HepG2 (cell line): ENCODE data around the gene ALPI. TPM values are rescaled to one million over a fixed set of nuclear protein-coding genes. Genes with fewer than 3 reads are reported as not detected.
"Not testable (repeated sequence)": the region's sequence is repeated elsewhere in the genome, so short reads cannot be mapped to it uniquely, and the experiment has no call there.

Experiments used
- CTCF ChIP-seq: sonication (generic); formaldehyde crosslinking; IDR thresholded peaks from 2 replicates; pipeline ENCODE4 v1.5.0; 2020; ENCODE audit warnings: mild to moderate bottlenecking, missing genetic modification reagents, moderate library complexity
- ELF1 ChIP-seq: sonication (generic); formaldehyde crosslinking; IDR thresholded peaks from 2 replicates; pipeline ENCODE4 v1.4.0; 2020; ENCODE audit warnings: missing genetic modification reagents
- ESRRA ChIP-seq: sonication (generic); formaldehyde crosslinking; IDR thresholded peaks from 2 replicates; pipeline ENCODE4 v1.5.1; 2020; ENCODE audit warnings: mild to moderate bottlenecking, low read depth, missing genetic modification reagents
- GABPB1 ChIP-seq: IDR thresholded peaks from 2 replicates; pipeline ENCODE4 v1.6.1; 2016; ENCODE audit warnings: mild to moderate bottlenecking, missing genetic modification reagents, moderate library complexity, missing compliant biosample characterization
- HNF4A ChIP-seq: sonication (generic); formaldehyde crosslinking; IDR thresholded peaks from 2 replicates; pipeline ENCODE4 v1.4.0; 2020; ENCODE audit warnings: missing genetic modification reagents
- KDM5B ChIP-seq: sonication (generic); formaldehyde crosslinking; IDR thresholded peaks from 2 replicates; pipeline ENCODE4 v1.4.0; 2020; ENCODE audit warnings: missing genetic modification reagents, mild to moderate bottlenecking, borderline replicate concordance
- NFKB2 ChIP-seq: sonication (generic); formaldehyde crosslinking; IDR thresholded peaks from 2 replicates; pipeline ENCODE4 v1.4.0; 2020; ENCODE audit warnings: missing genetic modification reagents, borderline replicate concordance
- NR2F1 ChIP-seq, 2 experiments: fragments of 450-650 bp in 1 of 2; formaldehyde crosslinking in 1 of 2; IDR thresholded peaks; 2 replicates each; pipeline versions ENCODE4 v1.5.0 to v1.6.1; 2016 to 2020; ENCODE audit warnings: mild to moderate bottlenecking in 1 of 2, missing compliant biosample characterization in 1 of 2, missing genetic modification reagents in 1 of 2, moderate library complexity in 1 of 2
- NR2F6 ChIP-seq, 2 experiments: IDR thresholded peaks; 2 replicates each; pipeline ENCODE4 v1.6.1; 2016; ENCODE audit warnings: antibody characterized with exemption in 1 of 2, mild to moderate bottlenecking in 1 of 2
- SNAPC4 ChIP-seq: sonication (generic); formaldehyde crosslinking; IDR thresholded peaks from 2 replicates; pipeline ENCODE4 v1.4.0; 2020; ENCODE audit warnings: mild to moderate bottlenecking, missing genetic modification reagents
- SOX6 ChIP-seq, 2 experiments: fragments of 450-650 bp in 1 of 2; sonication (generic) in 1 of 2; formaldehyde crosslinking in 1 of 2; IDR thresholded peaks; 2 replicates each; pipeline versions ENCODE4 v1.4.0 to v1.6.1; 2017 to 2020; ENCODE audit warnings: antibody characterized with exemption in 1 of 2, mild to moderate bottlenecking in 1 of 2, missing genetic modification reagents in 1 of 2
- ZFX ChIP-seq: sonication (generic); formaldehyde crosslinking; IDR thresholded peaks from 2 replicates; pipeline ENCODE4 v1.4.0; 2020; ENCODE audit warnings: mild to moderate bottlenecking, low read depth, missing genetic modification reagents, moderate library complexity
- ZNF317 ChIP-seq: sonication (generic); formaldehyde crosslinking; IDR thresholded peaks from 2 replicates; pipeline ENCODE4 v1.5.0; 2020; ENCODE audit warnings: mild to moderate bottlenecking, missing genetic modification reagents
- ZNF333 ChIP-seq: sonication (generic); formaldehyde crosslinking; IDR thresholded peaks from 2 replicates; pipeline ENCODE4 v1.4.0; 2020; ENCODE audit warnings: mild to moderate bottlenecking, missing genetic modification reagents, borderline replicate concordance
- ZNF350 ChIP-seq: sonication (generic); formaldehyde crosslinking; IDR thresholded peaks from 2 replicates; pipeline ENCODE4 v1.4.0; 2020; ENCODE audit warnings: mild to moderate bottlenecking, low read depth, missing genetic modification reagents, borderline replicate concordance
- ZNF776 ChIP-seq: sonication (generic); formaldehyde crosslinking; IDR thresholded peaks from 2 replicates; pipeline ENCODE4 v1.4.0; 2020; ENCODE audit warnings: mild to moderate bottlenecking, missing genetic modification reagents
- ZNF839 ChIP-seq: sonication (generic); formaldehyde crosslinking; IDR thresholded peaks from 2 replicates; pipeline ENCODE4 v1.4.0; 2020; ENCODE audit warnings: missing genetic modification reagents, mild to moderate bottlenecking, borderline replicate concordance
- polyA plus RNA-seq, 8 experiments: library from polyadenylated mRNA; depleted of rRNA in 3 of 8; stranded (reverse) in 7 of 8; unstranded in 1 of 8; fragments of >200 nt; fragmentation: Illumina TruSeq in 4 of 8; extraction: Trizol in 4 of 8; gene quantifications; 2 replicates each; pipeline versions ENCODE4 v1.2.1 to v1.2.3, GENCODE V29; 2011 to 2016; ENCODE audit warnings: low read depth in 4 of 8, missing spikeins in 1 of 8, mixed read lengths in 1 of 8; ENCODE audit not compliant: insufficient read depth in 1 of 8
- total RNA-seq, 5 experiments: library from RNA; depleted of rRNA; stranded (reverse); fragments of >200 nt; fragmentation: Illumina TruSeq; extraction: Trizol; gene quantifications; 2 replicates each; pipeline ENCODE4 v1.2.3, GENCODE V29; 2016; ENCODE audit warnings: low read depth in 1 of 5
- TF ChIP-seq, protein P1 (sequence below): sonication (generic); formaldehyde crosslinking; IDR thresholded peaks from 2 replicates; pipeline ENCODE4 v1.4.0; 2020; ENCODE audit warnings: missing genetic modification reagents
- TF ChIP-seq, protein P2 (sequence below): sonication (generic); formaldehyde crosslinking; IDR thresholded peaks from 2 replicates; pipeline ENCODE4 v1.4.0; 2020; ENCODE audit warnings: missing genetic modification reagents, low read depth, mild to moderate bottlenecking, borderline replicate concordance

Gene ALPI
- total and polyA plus RNA-seq, 2 of the 13 experiments (the other 11 are each of a cell fraction or from before 2014, with no cell fraction given), result not detected

DNA sequence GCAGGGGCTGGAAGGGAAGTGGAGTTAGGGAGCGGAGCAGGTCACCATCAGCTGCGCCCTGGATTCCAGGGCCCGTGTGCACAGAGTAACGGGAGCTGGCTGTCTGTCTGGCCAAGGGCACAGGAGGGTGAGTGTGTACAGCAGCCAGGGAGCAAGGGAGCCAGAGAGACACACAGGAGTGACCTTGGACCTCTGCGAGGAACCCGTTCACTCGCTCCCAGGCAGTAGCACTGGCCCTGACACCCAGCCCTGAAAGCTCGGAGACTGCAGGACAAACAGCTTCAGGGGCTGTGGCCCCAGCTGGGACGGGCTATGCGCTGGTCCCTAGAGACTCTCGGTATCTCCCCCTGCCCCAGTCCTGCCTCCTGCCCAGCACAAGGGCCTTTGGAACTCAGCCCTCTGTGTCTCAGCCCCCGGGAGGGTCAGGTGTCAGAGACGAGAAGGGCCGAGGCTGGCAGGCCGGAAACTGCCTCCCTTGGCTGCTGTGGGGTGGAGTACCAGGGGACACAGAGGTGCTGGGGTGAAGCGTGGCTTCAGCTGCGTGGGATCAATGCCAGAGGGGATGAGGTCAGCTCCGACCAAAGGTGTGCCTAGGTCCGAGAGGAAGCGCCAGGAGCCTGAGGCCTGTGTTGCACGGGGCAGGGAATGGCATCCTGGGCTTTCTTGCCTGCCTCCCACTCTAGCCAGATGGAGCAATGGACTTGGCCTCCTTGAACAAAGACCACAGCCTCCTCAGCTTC is 12.1 kb upstream of the ALPI start (continued):
- TF ChIP-seq, protein P1, sequence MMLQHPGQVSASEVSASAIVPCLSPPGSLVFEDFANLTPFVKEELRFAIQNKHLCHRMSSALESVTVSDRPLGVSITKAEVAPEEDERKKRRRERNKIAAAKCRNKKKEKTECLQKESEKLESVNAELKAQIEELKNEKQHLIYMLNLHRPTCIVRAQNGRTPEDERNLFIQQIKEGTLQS, result 0 out of 2 replicates have a peak, but pooled peaks have one; percentile 7
- TF ChIP-seq NR2F1 (CRISPR knock-in tag; IDR thresholded peaks at IDR 0.05), result 0 out of 4 replicates have a peak, but pooled peaks of 1 of the 2 experiments have one; percentile 22
- peak; percentile 49; the same call in 1 of the 2 replicates for TF ChIP-seq ESRRA (CRISPR knock-in tag)
- TF ChIP-seq SNAPC4 (CRISPR knock-in tag), result 0 out of 2 replicates have a peak, but pooled peaks have one; percentile 26
- TF ChIP-seq ZNF350, result 0 out of 2 replicates have a peak, but pooled peaks have one; percentile 34
- peak; percentile 45; the same call in 1 of the 2 replicates for TF ChIP-seq NR2F6 (IDR thresholded peaks at IDR 0.05)
- TF ChIP-seq NR2F6 (CRISPR knock-in tag; IDR thresholded peaks at IDR 0.05), result peak; percentile 80
- TF ChIP-seq NFKB2 (CRISPR knock-in tag), result peak; percentile 16; the same call in 1 of the 2 replicates
- 0 out of 2 replicates have a peak, but pooled peaks have one; percentile 4 for TF ChIP-seq CTCF
- peak; percentile 63 for TF ChIP-seq HNF4A
- TF ChIP-seq, protein P2, sequence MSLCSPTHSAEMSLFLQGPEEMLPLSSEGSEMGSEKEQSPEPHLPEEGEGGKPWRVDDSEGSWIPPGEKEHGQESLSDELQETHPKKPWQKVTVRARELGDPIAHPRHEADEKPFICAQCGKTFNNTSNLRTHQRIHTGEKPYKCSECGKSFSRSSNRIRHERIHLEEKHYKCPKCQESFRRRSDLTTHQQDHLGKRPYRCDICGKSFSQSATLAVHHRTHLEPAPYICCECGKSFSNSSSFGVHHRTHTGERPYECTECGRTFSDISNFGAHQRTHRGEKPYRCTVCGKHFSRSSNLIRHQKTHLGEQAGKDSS (CRISPR knock-in tag), result 0 out of 2 replicates have a peak, but pooled peaks have one; percentile 3
- peak; percentile 45; the same call in 1 of the 2 replicates for TF ChIP-seq ZNF317 (CRISPR knock-in tag)
- peak; percentile 45; the same call in 1 of the 2 replicates for TF ChIP-seq ZFX
- not testable (repeated sequence) for TF ChIP-seq SOX6 (IDR thresholded peaks at IDR 0.05)
- peak; percentile 41; the same call in 1 of the 2 replicates for TF ChIP-seq SOX6 (CRISPR knock-in tag; IDR thresholded peaks at IDR 0.05)
- TF ChIP-seq ZNF333 (CRISPR knock-in tag), result 0 out of 2 replicates have a peak, but pooled peaks have one; percentile 43
- peak; percentile 69; the same call in 1 of the 2 replicates for TF ChIP-seq KDM5B (CRISPR knock-in tag)
- 0 out of 2 replicates have a peak, but pooled peaks have one; percentile 54 for TF ChIP-seq ZNF839 (CRISPR knock-in tag)
- peak; percentile 80 for TF ChIP-seq ZNF776 (CRISPR knock-in tag)
- peak; percentile 46; the same call in 1 of the 2 replicates for TF ChIP-seq GABPB1 (CRISPR knock-in tag)
- 0 out of 2 replicates have a peak, but pooled peaks have one; percentile 15 for TF ChIP-seq ELF1 (CRISPR knock-in tag)
